ENCODE measurements around the gene PRXL2B. TPM values are rescaled to one million over a fixed set of nuclear protein-coding genes. Genes with fewer than 3 reads are reported as not detected.
A peak's percentile ranks its signal among the peaks of the same experiment; 100 is the strongest.

Gene PRXL2B
- total RNA-seq, 1 experiment from 2014 or later = 31.0 TPM

GRCh38 chr1:2580691-2581090, 5.9 kb upstream of the PRXL2B start:
- TF ChIP-seq, protein P1, sequence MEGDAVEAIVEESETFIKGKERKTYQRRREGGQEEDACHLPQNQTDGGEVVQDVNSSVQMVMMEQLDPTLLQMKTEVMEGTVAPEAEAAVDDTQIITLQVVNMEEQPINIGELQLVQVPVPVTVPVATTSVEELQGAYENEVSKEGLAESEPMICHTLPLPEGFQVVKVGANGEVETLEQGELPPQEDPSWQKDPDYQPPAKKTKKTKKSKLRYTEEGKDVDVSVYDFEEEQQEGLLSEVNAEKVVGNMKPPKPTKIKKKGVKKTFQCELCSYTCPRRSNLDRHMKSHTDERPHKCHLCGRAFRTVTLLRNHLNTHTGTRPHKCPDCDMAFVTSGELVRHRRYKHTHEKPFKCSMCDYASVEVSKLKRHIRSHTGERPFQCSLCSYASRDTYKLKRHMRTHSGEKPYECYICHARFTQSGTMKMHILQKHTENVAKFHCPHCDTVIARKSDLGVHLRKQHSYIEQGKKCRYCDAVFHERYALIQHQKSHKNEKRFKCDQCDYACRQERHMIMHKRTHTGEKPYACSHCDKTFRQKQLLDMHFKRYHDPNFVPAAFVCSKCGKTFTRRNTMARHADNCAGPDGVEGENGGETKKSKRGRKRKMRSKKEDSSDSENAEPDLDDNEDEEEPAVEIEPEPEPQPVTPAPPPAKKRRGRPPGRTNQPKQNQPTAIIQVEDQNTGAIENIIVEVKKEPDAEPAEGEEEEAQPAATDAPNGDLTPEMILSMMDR (IDR thresholded peaks at IDR 0.05; ENCODE audit: unreplicated experiment) = no peak
- CTCF ChIA-PET = no interaction called here
- Mint-ChIP-seq H3K27ac (ENCODE audit: unreplicated experiment) (no peak overlapping the region), H3K4me1 (ENCODE audit: low read depth, unreplicated experiment) (peaks cover 36% of the 10 kb centered on the region), H3K36me3 (ENCODE audit: insufficient read depth, unreplicated experiment) (peaks cover 32% of the 10 kb centered on the region), H3K9me3 (ENCODE audit: low read depth, unreplicated experiment) (no peaks in the 10 kb centered on the region), H3K27me3 (ENCODE audit: unreplicated experiment) (no peaks in the 10 kb centered on the region), H3K4me3 (ENCODE audit: low read depth, unreplicated experiment) (no peak overlapping the region)
- intact Hi-C loops (cut with micrococcal nuclease; ENCODE audit: unreplicated experiment) = no loop called here
- DNase-seq = no peak
- no TSS peak for BruUV-seq (replicated peaks)

DNA sequence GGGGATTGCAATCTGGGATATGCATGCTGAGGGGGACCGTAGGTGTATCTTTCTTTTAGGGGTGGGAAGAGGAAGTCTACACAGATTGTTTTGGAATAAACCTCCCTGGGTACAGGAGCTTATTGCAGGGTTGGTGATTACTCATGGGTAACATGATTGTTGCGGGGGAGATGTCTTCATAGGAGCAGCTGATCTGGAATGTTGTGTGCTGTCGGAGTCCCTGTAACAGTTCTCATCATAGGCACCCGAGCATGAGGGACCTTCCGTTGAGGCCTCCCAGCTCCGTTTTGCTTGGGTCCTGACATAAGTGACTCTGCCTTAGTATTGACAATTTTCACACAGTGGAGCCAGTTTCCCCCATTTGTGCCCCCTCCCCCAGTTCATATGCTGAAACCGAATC, 4.2 kb upstream of the PRXL2B start:
- BruUV-seq (replicated peaks) = no TSS peak
- peaks cover 36% of the 10 kb centered on the region for H3K4me1 Mint-ChIP-seq (ENCODE audit: low read depth, unreplicated experiment)
- CTCF ChIA-PET = no interaction called here
- H3K27ac Mint-ChIP-seq (ENCODE audit: unreplicated experiment) = no peak overlapping the region
- H3K36me3 Mint-ChIP-seq (ENCODE audit: insufficient read depth, unreplicated experiment) = peaks cover 48% of the 10 kb centered on the region
- TF ChIP-seq, protein P1 (IDR thresholded peaks at IDR 0.05; ENCODE audit: unreplicated experiment) = no peak
- DNase-seq = no peak
- intact Hi-C loops (cut with micrococcal nuclease; ENCODE audit: unreplicated experiment) = no loop called here
- H3K9me3 Mint-ChIP-seq (ENCODE audit: low read depth, unreplicated experiment) = no peaks in the 10 kb centered on the region
- no peaks in the 10 kb centered on the region for H3K27me3 Mint-ChIP-seq (ENCODE audit: unreplicated experiment)
- H3K4me3 Mint-ChIP-seq (ENCODE audit: low read depth, unreplicated experiment) = no peak overlapping the region

GRCh38 chr1:2583331-2583791, 3.2 kb upstream of the PRXL2B start:
- Mint-ChIP-seq H3K4me3 (ENCODE audit: low read depth, unreplicated experiment) (peak overlapping the region; percentile 54), H3K27ac (ENCODE audit: unreplicated experiment) (peak overlapping the region; percentile 47), H3K4me1 (ENCODE audit: low read depth, unreplicated experiment) (peaks cover 35% of the 10 kb centered on the region), H3K36me3 (ENCODE audit: insufficient read depth, unreplicated experiment) (peaks cover 47% of the 10 kb centered on the region), H3K9me3 (ENCODE audit: low read depth, unreplicated experiment) (no peaks in the 10 kb centered on the region), H3K27me3 (ENCODE audit: unreplicated experiment) (no peaks in the 10 kb centered on the region)
- intact Hi-C loops (cut with micrococcal nuclease; ENCODE audit: unreplicated experiment) = no loop called here
- TF ChIP-seq, protein P1 (IDR thresholded peaks at IDR 0.05; ENCODE audit: unreplicated experiment) = no peak
- no TSS peak for BruUV-seq (replicated peaks)
- CTCF ChIA-PET = interaction anchor here (0.6 to 1.3 kb wide), 3 partner anchors 27 to 64 kb away, joined by 3 to 5 read pairs (median 4); partner anchors contain the start of gene TNFRSF14
- no peak for DNase-seq

DNA sequence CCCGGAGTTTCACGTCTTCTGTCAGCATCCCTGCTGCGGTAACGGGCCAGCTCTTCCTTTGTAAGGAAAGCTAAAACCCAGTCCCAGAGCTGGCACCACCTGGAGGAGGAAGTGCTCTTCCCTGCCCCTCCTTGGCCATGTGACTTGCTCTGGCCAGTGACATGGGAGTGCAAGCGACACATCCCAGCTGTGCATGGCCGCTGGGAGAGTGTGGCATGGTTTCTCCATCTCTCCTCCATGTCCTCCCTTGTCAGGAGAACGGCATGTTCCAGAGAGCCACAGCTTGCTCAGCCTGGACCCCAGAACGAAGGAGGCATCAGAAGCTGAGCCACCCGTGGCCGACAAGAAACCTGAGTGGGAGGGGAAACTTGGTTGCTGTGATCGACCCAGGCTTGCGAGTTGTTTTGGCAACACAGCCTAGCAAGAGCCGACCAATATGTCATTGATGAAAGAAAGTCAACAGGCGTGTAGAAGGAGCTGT, 2.7 kb upstream of the PRXL2B start:
- Mint-ChIP-seq H3K36me3 (ENCODE audit: insufficient read depth, unreplicated experiment) (peaks cover 42% of the 10 kb centered on the region), H3K27ac (ENCODE audit: unreplicated experiment) (peak overlapping the region; percentile 47), H3K4me1 (ENCODE audit: low read depth, unreplicated experiment) (peaks cover 29% of the 10 kb centered on the region), H3K4me3 (ENCODE audit: low read depth, unreplicated experiment) (peak overlapping the region; percentile 54), H3K9me3 (ENCODE audit: low read depth, unreplicated experiment) (no peaks in the 10 kb centered on the region), H3K27me3 (ENCODE audit: unreplicated experiment) (no peaks in the 10 kb centered on the region)
- intact Hi-C loops (cut with micrococcal nuclease; ENCODE audit: unreplicated experiment) = no loop called here
- DNase-seq = peak; percentile 57
- TF ChIP-seq, protein P1 (IDR thresholded peaks at IDR 0.05; ENCODE audit: unreplicated experiment) = no peak
- TSS peak; percentile 55 for BruUV-seq (replicated peaks)
- CTCF ChIA-PET = interaction anchor here (0.6 to 1.3 kb wide), 3 partner anchors 28 to 64 kb away, joined by 3 to 5 read pairs (median 4); partner anchors contain the start of gene TNFRSF14
